Motor neuron (in vitro differentiated cells): ENCODE results near the gene ACTN1. TPM values are rescaled to one million over a fixed set of nuclear protein-coding genes. Genes with fewer than 3 reads are reported as not detected.
"Not testable (repeated sequence)": the region's sequence is repeated elsewhere in the genome, so short reads cannot be mapped to it uniquely, and the experiment has no call there.

ENCODE experiments used
- ATAC-seq, 8 experiments: fragments of 200-7000 bp; cut with Tn5 transposase; replicated peaks in 6 of 8; 2 replicates each; pipeline ENCODE4 v1.8.0; 2021; ENCODE audit warnings: mild to moderate bottlenecking in 8 of 8, moderate library complexity in 8 of 8
- H3K27ac ChIP-seq, 2 donors: fragments of 250-450 bp; sonication (Bioruptor Pico); 2 replicates each; pipeline ENCODE4 v1.9.0; 2021; ENCODE audit warnings: antibody characterized with exemption in 2 of 2, mild to moderate bottlenecking in 2 of 2, moderate library complexity in 1 of 2
- H3K4me1 ChIP-seq, 2 donors: fragments of 250-450 bp; sonication (Bioruptor Pico); replicated peaks in 1 of 2; 2 replicates each; pipeline ENCODE4 v1.6.1; 2021; ENCODE audit warnings: antibody characterized with exemption in 2 of 2, mild to moderate bottlenecking in 2 of 2, moderate library complexity in 1 of 2
- H3K4me3 ChIP-seq, 5 donors: fragments of 250-450 bp; sonication (Bioruptor Pico); 2 replicates each; pipeline ENCODE4 v1.9.0; 2021; ENCODE audit warnings: antibody characterized with exemption in 5 of 5, mild to moderate bottlenecking in 5 of 5, moderate library complexity in 4 of 5
- WGBS, 10 experiments: fragments of 450-650 bp; shearing (Covaris generic); methylation state at CpG; one replicate each; pipeline ENCODE4 v1.0.0; 2022; 5-methylcytosine and 5-hydroxymethylcytosine counted together
- in situ Hi-C, 9 experiments: fragments of 400-800 bp; cut with MboI; loops; one replicate each; pipeline ENCODE4 v1.15.0; 2021; ENCODE audit warnings: low sequenced_read_pairs in 9 of 9, low pct_unique_long_range_greater_than_20kb in 2 of 9; ENCODE audit not compliant: unreplicated experiment in 9 of 9
- total RNA-seq, 8 experiments: library from RNA; unstranded; fragments of 300-600 nt; gene quantifications; 2 replicates each; pipeline versions ENCODE4 v1.2.3 to v1.2.4, GENCODE V29; 2022

ACTN1 gene
- total RNA-seq, 8 experiments from 2014 or later: 9.3 to 159 (median 56.5) TPM

DNA sequence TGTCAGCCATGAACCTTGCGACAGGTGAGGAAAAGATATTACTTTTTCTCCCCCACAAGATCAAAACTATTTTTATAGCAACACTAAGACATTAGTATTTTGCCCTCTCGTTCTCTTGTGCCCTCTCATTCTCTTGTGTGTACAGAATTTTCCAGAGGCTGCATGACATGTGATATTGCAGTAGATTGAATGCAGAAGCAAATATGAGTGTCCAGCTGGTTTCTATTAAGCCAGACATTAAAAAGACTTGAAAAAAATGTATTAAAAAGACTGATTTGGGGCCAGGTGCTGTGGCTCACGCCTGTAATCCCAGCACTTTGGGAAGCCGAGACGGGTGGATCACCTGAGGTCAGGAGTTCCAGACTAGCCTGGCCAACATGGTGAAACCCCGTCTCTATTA, 122.5 kb downstream of the ACTN1 start:
- no peaks in the 10 kb centered on the region for H3K4me1 ChIP-seq
- no peak overlapping the region for H3K27ac ChIP-seq
- H3K4me3 ChIP-seq: no peak overlapping the region
- ATAC-seq: peak in 1 of 8 experiments; percentile 42
- in situ Hi-C loops: no loop called here
- 29 to 88% (median 53%) methylated on average over 1 to 6 of the region's 6 CpGs; no CpG with 5 or more reads in 1 of the 10 experiments for WGBS, 10 experiments

DNA sequence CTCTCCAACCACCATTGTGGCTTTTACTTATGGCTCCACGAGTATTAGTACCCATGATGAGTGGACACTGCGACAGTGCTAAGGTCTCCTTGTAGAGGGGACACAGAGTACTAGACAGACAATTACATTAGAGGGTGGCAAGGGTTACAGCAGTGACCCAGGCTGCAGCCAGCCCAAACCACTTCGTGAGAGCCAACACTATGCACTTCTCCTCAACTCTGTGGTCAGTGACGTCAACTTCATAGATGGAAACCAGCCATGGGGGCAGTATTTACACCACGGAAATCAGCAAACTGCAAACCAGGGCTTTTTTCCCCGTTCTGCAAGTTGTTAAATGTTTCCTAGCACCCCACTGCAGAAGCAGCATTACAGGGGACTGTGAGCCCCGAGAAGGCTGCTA, 124.7 kb downstream of the ACTN1 start:
- Histone ChIP-seq H3K4me1 (no peaks in the 10 kb centered on the region), H3K27ac (no peak overlapping the region), H3K4me3 (no peak overlapping the region)
- in situ Hi-C loops: no loop called here
- 33 to 100% (median 81%) methylated on average over 1 to 5 of the region's 7 CpGs; no CpG with 5 or more reads in 1 of the 10 experiments for WGBS, 10 experiments
- ATAC-seq: no peak

DNA sequence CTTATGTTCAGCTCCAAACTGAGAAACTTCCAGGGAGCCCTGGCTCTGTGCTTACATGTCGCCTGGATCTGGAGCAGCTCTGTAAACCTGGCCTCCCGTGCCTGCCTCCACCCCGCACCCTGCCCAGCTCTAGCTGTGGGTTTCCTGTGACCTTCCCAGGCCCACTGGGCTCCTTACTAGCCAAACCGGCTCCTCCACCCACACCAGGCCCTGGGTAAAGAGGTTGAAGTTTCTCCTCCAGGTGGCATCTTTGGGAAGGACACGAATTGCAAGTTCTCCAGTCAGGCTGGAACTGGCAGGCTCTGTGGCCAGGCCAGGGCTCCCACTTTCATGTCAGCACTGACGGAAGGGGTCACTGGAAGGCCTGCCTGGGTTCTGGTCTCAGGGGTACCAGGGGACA, 125.4 kb downstream of the ACTN1 start:
- in situ Hi-C loops: no loop called here
- Histone ChIP-seq H3K4me1 (no peaks in the 10 kb centered on the region), H3K27ac (no peak overlapping the region), H3K4me3 (no peak overlapping the region)
- no peak for ATAC-seq
- WGBS, 10 experiments: 67% methylated on average over 1 of the region's 6 CpGs; no CpG with 5 or more reads in 9 of the 10 experiments

DNA sequence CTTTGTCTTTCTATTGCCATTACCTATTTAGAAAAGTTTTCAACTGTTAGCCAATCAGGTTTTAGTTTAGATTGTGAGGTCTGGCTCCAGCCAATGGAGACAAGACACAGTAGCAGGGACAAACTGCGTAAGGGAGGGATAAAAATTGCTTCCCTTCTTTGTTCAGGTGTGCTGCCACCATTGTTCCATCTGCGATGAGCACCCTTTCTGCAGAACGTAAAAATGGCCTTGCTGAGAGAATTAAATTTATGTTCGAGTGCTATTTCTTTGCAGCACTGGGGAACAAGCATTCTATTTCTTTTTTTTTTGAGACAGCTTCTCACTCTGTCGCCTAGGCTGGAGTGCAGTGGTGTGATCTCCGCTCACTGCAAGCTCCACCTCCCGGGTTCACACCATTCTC, 126.6 kb downstream of the ACTN1 start:
- H3K27ac ChIP-seq, in situ Hi-C loops, ATAC-seq, H3K4me1 ChIP-seq, H3K4me3 ChIP-seq: not testable (repeated sequence)
- WGBS, 10 experiments: 57 to 98% (median 89%) methylated on average over 1 to 7 of the region's 7 CpGs; no CpG with 5 or more reads in 2 of the 10 experiments

DNA sequence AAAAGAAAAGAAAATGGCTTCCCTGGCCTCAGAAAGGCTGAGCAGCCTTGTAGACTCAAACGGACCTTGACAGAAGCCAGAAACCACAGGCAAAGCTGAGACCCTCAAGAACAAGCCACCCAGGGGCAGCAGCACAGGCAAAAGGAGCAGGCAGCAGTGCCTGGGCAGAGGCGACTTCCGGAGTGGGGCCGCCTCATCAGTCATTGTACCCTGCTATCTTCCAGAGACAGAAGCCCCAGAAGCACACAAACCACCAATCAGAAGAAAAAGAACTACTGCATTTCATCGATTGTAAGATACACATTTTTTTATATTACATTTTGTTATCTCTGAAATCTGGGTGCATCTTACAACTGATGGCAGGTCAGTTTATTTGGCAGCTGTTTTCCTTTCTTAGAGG, 128.0 kb downstream of the ACTN1 start:
- ATAC-seq: no peak
- in situ Hi-C loops: no loop called here
- WGBS, 10 experiments: 17 to 100% (median 67%) methylated on average over 1 to 5 of the region's 5 CpGs; no CpG with 5 or more reads in 1 of the 10 experiments
- H3K4me3 ChIP-seq: no peak overlapping the region
- no peaks in the 10 kb centered on the region for H3K4me1 ChIP-seq
- no peak overlapping the region for H3K27ac ChIP-seq

DNA sequence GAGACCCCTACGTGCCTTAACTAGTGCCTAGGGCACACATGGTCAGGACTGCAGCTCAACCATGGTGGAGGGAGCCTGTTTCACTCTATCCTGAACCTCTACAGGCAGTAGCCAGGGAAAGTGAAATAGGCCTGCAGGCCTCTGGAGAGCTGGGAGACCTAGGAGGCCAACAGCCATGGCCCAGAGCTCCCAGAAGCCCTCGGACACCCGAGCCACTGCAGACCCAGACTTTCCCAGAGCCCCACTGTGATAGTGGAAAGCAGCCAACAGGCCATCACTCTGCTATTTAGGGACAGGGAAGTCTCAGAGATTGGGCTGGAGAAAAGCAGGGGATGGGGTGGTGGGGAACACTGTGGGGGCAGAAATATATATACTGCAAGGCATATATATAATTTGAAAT, 129.7 kb downstream of the ACTN1 start:
- Histone ChIP-seq H3K4me1 (no peaks in the 10 kb centered on the region), H3K27ac (no peak overlapping the region), H3K4me3 (no peak overlapping the region)
- no peak for ATAC-seq
- in situ Hi-C loops: loop anchor here in 7 of 9 experiments (25.0 kb wide), 4 partner anchors 737 to 1012 kb away; no protein-coding TSS in a partner anchor
- 82 to 100% (median 100%) methylated on average over 1 to 2 of the region's 3 CpGs; no CpG with 5 or more reads in 6 of the 10 experiments for WGBS, 10 experiments

DNA sequence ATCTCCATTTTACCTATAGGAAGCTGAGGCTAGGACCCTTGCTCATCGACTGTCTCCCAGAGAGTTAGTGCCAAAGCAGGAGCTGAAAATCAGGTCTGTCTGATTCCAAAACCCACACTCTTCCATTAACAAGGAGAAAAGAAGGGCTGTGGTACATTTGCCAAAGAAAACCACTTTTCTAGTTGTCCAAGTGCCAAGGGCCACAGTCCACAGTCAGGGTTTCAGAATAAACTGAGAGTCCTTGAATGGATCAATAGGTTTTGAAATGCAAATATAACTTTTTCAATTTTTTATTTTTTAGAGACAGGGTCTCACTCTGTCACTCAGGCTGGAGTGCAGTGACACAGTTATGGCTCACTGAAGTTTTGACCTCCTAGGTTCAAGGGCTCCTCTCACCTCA, 130.8 kb downstream of the ACTN1 start:
- H3K27ac ChIP-seq: no peak overlapping the region
- WGBS, 10 experiments: 67 to 100% (median 88%) methylated on average over 1 of the region's 1 CpG; no CpG with 5 or more reads in 6 of the 10 experiments
- no peak overlapping the region for H3K4me3 ChIP-seq
- H3K4me1 ChIP-seq: peaks cover 0 to 2% of the 10 kb centered on the region in 2 donors
- ATAC-seq: no peak
- in situ Hi-C loops: loop anchor here in 7 of 9 experiments (25.0 kb wide), 4 partner anchors 736 to 1011 kb away; no protein-coding TSS in a partner anchor

DNA sequence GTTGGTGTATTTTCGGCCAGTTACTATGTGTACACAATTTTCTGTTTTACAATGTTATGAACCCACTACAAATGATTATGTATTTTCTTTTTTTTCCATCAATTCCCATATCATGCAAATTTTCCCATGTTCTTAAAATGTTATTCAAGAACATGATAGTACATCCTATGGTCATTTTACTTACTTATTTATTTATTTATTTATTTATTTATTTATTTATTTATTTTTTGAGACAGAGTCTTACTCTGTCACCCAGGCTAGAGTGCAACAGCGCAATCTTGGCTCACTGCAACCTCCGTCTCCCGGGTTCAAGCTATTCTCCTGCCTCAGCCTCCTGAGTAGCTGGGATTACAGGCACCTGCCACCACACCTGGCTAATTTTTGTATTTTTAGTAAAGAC, 131.5 kb downstream of the ACTN1 start:
- H3K27ac ChIP-seq, H3K4me3 ChIP-seq, ATAC-seq, H3K4me1 ChIP-seq: not testable (repeated sequence)
- in situ Hi-C loops: loop anchor here in 7 of 9 experiments (25.0 kb wide), 4 partner anchors 735 to 1010 kb away; no protein-coding TSS in a partner anchor
- WGBS, 10 experiments: 70 to 100% (median 99%) methylated on average over 1 to 4 of the region's 4 CpGs; no CpG with 5 or more reads in 2 of the 10 experiments

DNA sequence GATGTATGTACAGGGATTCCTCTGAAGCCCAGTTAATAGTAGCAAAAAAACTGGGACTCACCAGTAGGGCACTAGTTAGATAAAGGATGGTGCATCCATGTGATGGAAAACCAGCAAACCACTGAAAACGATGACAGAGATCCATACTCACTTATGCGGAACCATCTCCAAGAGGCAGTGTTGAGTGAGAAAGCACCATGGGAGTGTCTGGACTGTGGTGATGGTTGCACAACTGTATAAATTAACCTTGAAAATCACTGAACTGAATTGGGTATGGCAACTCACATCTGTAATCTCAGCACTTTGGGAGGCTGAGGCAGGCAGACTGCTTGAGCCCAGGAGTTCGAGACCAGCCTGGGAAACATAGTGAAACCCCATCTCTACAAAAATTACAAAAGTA, 132.6 kb downstream of the ACTN1 start:
- WGBS, 10 experiments: 29 to 86% (median 83%) methylated on average over 1 to 3 of the region's 3 CpGs; no CpG with 5 or more reads in 3 of the 10 experiments
- H3K4me1 ChIP-seq: peaks cover 0 to 2% of the 10 kb centered on the region in 2 donors
- no peak overlapping the region for H3K27ac ChIP-seq
- in situ Hi-C loops: loop anchor here in 7 of 9 experiments (25.0 kb wide), 4 partner anchors 734 to 1009 kb away; no protein-coding TSS in a partner anchor
- H3K4me3 ChIP-seq: no peak overlapping the region
- ATAC-seq: peak in 2 of 8 experiments; percentile 33 to 35

DNA sequence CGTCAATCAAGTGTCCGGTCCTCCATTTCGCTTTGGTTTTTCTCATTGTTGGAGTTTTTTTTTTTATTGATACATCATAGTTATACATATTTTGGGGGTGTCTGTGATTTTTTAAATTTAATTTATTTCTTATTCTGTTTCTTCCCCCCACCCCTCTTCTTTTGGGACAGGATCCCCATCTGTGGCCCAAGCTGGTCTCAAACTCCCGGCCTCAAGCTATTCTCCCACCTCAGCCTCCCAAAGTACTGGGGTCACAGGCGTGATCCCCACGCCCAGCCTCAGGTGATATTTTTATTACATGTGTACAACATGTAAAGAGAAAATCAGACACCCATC, 134.9 kb downstream of the ACTN1 start:
- Histone ChIP-seq H3K4me1 (peaks cover 0 to 2% of the 10 kb centered on the region in 2 donors), H3K4me3 (peak overlapping the region in 1 of 5 donors; percentile 17), H3K27ac (no peak overlapping the region)
- ATAC-seq: no peak
- 0 to 100% (median 31%) methylated on average over 1 to 6 of the region's 6 CpGs; no CpG with 5 or more reads in 2 of the 10 experiments for WGBS, 10 experiments
- in situ Hi-C loops: loop anchor here in 7 of 9 experiments (25.0 kb wide), 4 partner anchors 732 to 1007 kb away; no protein-coding TSS in a partner anchor

DNA sequence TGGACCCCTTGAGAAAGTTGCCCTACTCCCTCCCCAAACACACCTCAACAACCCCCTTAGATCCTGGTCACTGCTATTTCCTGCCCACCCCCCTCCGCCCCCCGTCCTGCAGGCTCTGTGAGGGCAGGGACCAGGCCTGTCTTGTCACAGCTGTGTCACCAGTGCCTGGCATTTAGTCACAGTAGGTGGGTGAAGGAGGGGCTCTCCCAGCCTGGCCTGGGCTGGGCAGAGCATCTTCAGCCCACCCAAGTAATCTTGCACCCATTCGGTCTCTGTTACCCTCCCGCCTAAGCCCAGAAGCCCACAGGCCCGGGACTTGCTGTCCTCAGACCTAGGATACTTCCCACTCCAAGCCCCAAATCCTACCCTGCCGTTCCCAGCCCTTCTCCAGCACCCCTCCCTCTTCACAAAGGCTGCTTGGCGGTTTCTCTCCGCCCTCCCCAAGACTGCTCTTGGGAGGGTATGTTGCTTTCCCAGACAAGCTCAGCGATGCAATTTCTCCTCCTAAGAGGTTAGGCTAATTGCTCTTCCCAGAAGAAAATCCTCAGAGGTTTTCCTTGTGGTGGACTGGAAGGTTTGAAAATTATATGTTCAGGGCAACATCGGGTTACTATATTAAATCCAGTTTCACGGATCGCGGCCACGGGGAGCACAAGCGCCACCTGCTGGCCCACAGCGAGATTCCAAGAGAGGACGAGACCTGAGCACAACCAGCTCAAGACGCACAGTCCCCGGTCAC, 135.5 kb downstream of the ACTN1 start:
- 0 to 22% (median 6%) methylated on average over 2 to 11 of the region's 19 CpGs; no CpG with 5 or more reads in 3 of the 10 experiments for WGBS, 10 experiments
- Histone ChIP-seq H3K4me3 (peak overlapping the region; percentile 14 to 26 (median 17)), H3K27ac (no peak overlapping the region), H3K4me1 (peaks cover 0 to 2% of the 10 kb centered on the region in 2 donors)
- in situ Hi-C loops: loop anchor here in 7 of 9 experiments (25.0 kb wide), 4 partner anchors 731 to 1006 kb away; no protein-coding TSS in a partner anchor
- ATAC-seq: peak; percentile 86 to 99 (median 91)

DNA sequence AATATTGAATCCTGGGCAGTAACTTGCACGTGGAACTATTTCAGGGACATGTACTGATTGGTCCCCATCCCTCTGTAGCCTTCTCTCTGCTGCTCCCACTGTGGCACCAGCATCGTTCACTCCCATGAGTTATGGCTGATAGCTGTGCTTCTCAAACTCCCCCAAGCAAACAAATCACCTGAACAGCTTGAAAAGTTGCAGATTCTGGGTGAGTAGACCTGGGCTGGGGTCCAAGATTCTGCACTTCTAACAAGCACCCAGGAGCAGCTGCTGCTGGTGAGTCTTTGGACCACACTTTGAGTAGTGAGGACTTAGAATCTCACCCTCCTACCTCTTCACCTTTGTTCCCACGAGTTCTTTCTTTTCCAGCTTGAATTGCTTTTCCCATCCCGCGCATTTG, 136.8 kb downstream of the ACTN1 start:
- peaks cover 0 to 2% of the 10 kb centered on the region in 2 donors for H3K4me1 ChIP-seq
- in situ Hi-C loops: loop anchor here in 7 of 9 experiments (25.0 kb wide), 4 partner anchors 730 to 1005 kb away; no protein-coding TSS in a partner anchor
- no peak overlapping the region for H3K4me3 ChIP-seq
- no peak for ATAC-seq
- WGBS, 10 experiments: 22 to 100% (median 86%) methylated on average over 1 to 5 of the region's 5 CpGs; no CpG with 5 or more reads in 2 of the 10 experiments
- no peak overlapping the region for H3K27ac ChIP-seq
